SK-N-MC (cell line): ENCODE results near the gene AFP.

Experiments
- EZH2 ChIP-seq: fragments of 200-600 bp; sonication (generic); IDR thresholded peaks from one replicate; pipeline ENCODE4 v1.6.1; 2017; ENCODE audit warnings: antibody characterized with exemption
- FOXP2 ChIP-seq: optimal IDR thresholded peaks from 2 replicates; pipeline ENCODE3; 2011; ENCODE audit warnings: mild to moderate bottlenecking, moderate library complexity; ENCODE audit not compliant: insufficient read depth; ENCODE audit errors: extremely low read length, control extremely low read depth
- POLR2AphosphoS5 ChIP-seq: IDR thresholded peaks from 2 replicates; pipeline ENCODE4 v1.6.1; 2012; ENCODE audit warnings: mild to moderate bottlenecking, low read depth, low read length, borderline replicate concordance

GRCh38 chr4:73421708-73422457 is 14.1 kb upstream of the AFP start:
- TF ChIP-seq EZH2: no peak
- no peak for TF ChIP-seq FOXP2
- TF ChIP-seq POLR2AphosphoS5: no peak
